GM18511 (cell line): ENCODE measurements around the gene PTPN11.
"Not testable (repeated sequence)": the region's sequence is repeated elsewhere in the genome, so short reads cannot be mapped to it uniquely, and the experiment has no call there.

Source experiments
- ATAC-seq: cut with Tn5 transposase; IDR thresholded peaks from one replicate; pipeline ENCODE4 v1.9.1; 2021; ENCODE audit warnings: mild to moderate bottlenecking, moderate library complexity; ENCODE audit not compliant: unreplicated experiment

Gene PTPN11

DNA sequence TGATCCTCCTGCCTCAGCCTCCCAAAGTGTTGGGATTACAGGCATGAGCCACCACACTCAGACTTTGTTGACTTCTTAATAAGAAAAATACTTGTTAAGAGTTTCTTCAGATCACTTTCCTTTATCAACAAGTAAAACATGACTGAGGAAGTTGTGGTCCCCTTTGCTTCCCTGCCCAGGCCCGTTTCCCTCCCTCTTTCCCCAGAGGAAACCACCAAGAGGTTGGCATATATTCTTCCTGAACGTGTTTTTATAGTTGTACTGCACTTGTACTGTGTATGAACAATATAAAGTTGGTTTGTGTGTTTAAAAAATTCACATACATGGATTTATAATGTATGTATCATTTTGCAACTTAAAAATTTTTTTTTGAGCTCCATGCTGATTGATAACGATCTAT is 28.4 kb downstream of the PTPN11 start:
- ATAC-seq = no peak

GRCh38 chr12:112448165-112448564 is 29.4 kb downstream of the PTPN11 start:
- ATAC-seq = not testable (repeated sequence)

DNA sequence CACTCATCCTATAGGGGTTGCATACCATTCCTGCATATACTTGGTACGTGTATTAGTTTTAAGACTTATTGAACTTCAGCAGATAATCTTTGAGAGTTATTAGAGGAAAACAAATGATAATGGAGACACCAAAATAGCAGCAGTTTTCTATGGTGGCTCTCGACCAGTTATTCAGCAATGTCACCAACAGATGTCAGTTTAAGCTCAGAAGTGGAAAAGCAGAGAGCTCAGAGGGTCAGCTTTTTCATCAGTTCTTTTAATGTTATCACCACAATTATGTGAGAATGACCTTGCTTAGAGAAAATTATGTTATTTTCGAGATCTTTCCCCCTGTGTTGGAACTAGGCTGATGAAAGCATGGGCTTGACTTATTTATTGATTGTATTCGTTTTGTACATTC is 32.0 kb downstream of the PTPN11 start:
- no peak for ATAC-seq

DNA sequence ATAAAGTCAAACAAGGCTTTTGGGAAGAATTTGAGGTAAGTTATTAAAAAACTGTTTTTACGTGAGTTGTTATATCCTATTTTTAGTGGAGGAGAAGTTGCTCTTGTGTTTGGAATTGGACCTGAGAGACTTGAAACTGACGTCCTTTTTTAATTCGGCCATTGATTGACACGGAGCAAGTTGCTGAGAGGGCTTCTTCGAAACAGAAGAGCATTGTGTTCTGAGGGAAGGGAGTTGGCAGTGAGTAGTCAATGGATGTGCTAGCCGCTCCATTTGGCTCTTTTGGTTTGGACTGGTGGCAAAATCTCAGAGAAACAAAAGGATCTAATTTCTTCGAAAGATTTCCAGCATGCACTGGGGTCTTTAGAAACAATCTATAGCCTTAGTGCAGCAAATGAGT is 37.3 kb downstream of the PTPN11 start:
- no peak for ATAC-seq

GRCh38 chr12:112457142-112457541 is 38.4 kb downstream of the PTPN11 start:
- ATAC-seq = not testable (repeated sequence)

- ATAC-seq = no peak
Observed at GRCh38 chr12:112458330-112458729, 39.6 kb downstream of the PTPN11 start.

- no peak for ATAC-seq
Observed at GRCh38 chr12:112458751-112459150, 40.0 kb downstream of the PTPN11 start.

DNA sequence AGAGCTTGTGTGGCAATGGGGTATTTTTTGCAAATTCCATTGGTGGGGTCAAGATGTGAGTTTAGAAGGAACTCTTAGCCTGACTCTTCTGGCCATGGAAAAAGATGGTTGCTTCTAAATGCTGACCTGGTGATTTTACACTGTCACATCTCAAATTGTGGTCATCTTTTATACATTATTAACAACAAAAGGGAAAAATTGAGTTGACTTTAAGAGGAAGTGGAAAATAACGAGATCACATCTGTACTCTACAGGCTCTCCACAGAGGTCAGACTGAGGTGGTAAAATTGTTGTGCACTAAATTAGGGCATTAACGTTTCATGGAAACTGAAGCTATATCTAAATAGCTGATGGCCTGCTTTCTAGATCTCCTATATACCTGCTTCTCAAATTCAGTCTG is 44.7 kb downstream of the PTPN11 start:
- peak; percentile 65 for ATAC-seq

DNA sequence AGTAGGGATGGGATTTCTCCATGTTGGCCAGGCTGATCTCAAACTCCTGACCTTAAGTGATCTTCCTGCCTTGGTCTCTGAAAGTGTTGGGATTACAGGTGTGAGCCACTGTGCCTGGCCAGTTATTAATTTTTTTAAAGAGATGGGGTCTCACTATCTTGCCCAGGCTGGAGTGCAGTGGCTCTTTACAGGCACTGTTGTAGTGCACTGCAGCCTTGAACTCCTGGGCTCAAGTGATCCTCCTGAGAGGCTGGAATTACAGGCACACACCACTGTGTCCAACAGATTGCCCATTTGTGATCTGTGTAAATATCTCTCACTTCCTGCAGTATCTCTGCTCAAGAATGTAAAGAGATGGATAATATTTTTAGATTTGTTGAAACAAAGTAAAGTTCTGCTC is 45.9 kb downstream of the PTPN11 start:
- no peak for ATAC-seq

DNA sequence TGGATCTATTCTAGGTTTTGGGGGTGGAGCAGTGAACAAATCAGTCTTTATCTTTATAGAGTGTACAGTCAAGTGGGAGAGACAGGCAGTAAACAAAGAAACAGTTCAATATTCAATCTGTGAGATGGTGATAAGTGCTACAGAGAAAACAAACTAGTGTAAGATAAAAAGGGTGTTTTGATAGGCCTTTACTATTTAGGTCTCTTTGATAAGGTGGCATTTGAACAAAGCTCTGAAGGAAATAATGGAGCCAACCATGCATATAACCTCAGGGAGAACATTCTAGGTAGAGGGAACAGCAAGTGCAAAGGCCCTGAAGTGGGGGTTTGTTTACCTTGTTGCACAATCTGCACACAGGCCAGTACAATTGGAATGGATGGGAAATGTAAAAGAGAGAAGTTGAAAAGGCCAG is 47.3 kb downstream of the PTPN11 start:
- ATAC-seq = no peak

DNA sequence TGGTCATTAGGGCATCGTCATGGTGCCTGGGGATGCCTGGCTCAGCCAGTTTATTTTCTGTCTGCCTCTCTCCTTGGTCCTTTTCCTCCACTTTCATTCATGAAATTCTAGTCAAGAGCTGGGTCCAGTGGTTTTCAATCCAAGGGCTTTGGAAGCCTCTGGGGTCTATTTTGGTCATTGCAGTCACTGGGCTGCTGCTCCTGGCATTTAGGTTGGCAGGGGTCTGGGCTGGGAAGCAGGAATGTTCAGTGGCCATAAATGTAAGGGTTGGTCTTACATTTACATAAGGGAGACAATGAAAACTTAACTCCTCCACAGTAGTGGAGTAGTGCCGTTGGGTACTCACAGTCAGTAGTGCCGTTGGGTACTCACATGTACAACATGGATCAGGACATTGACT is 48.1 kb downstream of the PTPN11 start:
- ATAC-seq = no peak

GRCh38 chr12:112468046-112468445 is 49.3 kb downstream of the PTPN11 start:
- no peak for ATAC-seq

- ATAC-seq = no peak
Observed at GRCh38 chr12:112473056-112473455, 54.3 kb downstream of the PTPN11 start.

GRCh38 chr12:112479413-112479812 is 60.7 kb downstream of the PTPN11 start:
- ATAC-seq = no peak

- no peak for ATAC-seq
Observed at GRCh38 chr12:112480931-112481330, 62.2 kb downstream of the PTPN11 start.

GRCh38 chr12:112482733-112483132 is 64.0 kb downstream of the PTPN11 start:
- ATAC-seq = no peak

- no peak for ATAC-seq
Observed at GRCh38 chr12:112486361-112486760, 67.6 kb downstream of the PTPN11 start.

DNA sequence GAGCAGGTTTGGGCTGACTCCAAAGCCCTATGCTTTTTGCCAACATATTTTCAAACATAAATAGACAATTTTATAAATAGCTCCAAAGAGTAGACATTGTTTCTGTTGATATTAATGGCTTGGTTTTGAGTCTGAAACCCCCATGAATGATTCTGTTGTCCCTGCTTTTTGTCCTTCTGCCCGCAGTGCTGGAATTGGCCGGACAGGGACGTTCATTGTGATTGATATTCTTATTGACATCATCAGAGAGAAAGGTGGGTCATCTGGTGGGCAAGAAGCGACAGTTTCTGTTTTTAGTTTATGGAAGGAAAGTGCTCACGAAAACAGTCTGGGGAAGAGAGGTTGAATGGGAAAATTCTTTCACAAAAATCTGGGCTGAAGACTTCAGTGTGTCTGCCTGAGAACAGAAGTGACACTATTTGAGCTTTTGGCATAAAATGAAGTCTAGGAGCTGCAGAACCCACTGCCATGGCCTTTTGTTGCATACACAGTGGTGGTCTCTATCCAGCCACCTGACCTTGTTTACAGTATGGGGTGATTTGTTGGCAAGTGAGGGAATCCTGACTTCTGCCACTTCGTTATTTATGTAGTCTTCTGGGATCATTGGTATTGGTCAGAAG is 69.6 kb downstream of the PTPN11 start:
- ATAC-seq = no peak

DNA sequence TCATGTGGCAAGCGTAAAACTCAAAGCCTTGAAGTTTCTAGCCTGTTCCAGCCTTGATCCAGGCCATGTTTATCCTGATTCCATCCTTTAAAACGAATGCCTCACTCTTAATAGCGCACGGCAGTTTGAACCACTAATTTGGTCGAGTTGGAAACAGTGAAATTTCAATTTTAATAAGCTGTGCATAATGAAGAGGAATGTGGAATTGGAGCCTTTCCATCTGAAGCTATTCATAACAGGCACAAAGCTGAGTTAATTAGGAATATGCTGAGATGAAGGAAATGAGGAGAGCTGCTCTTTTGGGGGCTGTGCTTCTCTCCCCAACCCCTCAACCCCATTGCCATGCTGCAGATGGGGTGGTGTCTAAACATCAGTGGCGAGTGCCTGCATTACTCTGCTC is 70.7 kb downstream of the PTPN11 start:
- ATAC-seq = no peak

- peak; percentile 81 for ATAC-seq
Observed at GRCh38 chr12:112496496-112496895, 77.7 kb downstream of the PTPN11 start.

DNA sequence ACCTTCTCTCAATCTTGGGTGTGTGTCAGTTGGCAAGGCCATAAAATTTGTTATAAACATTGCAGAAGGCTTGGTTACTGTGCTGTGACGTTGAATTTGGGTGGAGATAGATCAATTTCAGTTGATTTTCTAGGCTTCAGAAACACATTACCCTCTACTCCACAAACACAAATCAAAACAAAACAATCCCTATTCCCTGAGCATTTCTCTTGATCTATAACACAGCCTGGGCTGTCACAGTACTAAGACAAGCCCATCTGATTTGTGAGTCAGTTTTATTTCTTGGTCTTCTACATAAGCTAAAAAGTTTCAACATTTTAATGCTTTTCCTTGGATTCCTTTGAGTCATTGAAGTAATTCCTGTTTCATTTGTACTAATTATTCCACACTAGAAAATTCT is 79.8 kb downstream of the PTPN11 start:
- ATAC-seq = no peak

GRCh38 chr12:112503512-112503911 is 84.8 kb downstream of the PTPN11 start:
- no peak for ATAC-seq

GRCh38 chr12:112506513-112507166 is 87.9 kb downstream of the PTPN11 start:
- ATAC-seq = no peak
